Endothelial cell of umbilical vein (primary cell): ENCODE results near the gene MID1. TPM values are rescaled to one million over a fixed set of nuclear protein-coding genes. Genes with fewer than 3 reads are reported as not detected.

ENCODE experiments used
- BruUV-seq: library from RNA; stranded (reverse); fragments of 400-500 nt; replicated peaks from 2 replicates; lab custom pipeline; 2021; lab: Mats Ljungman, UMichigan
- CTCF ChIA-PET: fragments of 300-600, 350-600 bp; sonication (Branson Sonifier 250); formaldehyde crosslinking; loops from one replicate; lab custom pipeline; 2021; ENCODE audit warnings: antibody characterized with exemption, inconsistent platforms; lab: Charles Lee
- POLR2A ChIA-PET: fragments of 300-600, 350-600 bp; sonication (Branson Sonifier 250); formaldehyde crosslinking; loops from one replicate; lab custom pipeline; 2021; ENCODE audit warnings: antibody characterized with exemption, inconsistent platforms; lab: Charles Lee
- DNase-seq: peaks from one replicate; pipeline ENCODE4 v3.0.0-alpha.2; 2011; ENCODE audit warnings: low read depth, low spot score
- FAIRE-seq: peaks from 2 replicates; lab custom pipeline; 2011; peaks lifted over from hg19 to GRCh38; lab: Jason Lieb, UNC
- H2AFZ ChIP-seq: 2 replicates; pipeline ENCODE4 v1.6.0; 2012; ENCODE audit warnings: low read depth, low read length, control low read depth, inconsistent platforms
- H3K27ac ChIP-seq: 2 replicates; pipeline ENCODE4 v1.5.1; 2011; ENCODE audit warnings: low read depth, mild to moderate bottlenecking, control low read depth, low read length, moderate library complexity; ENCODE audit not compliant: insufficient read depth
- H3K27me3 ChIP-seq, 2 experiments: 2 replicates each; pipeline versions ENCODE4 v1.6.0 to v1.6.1; 2011; ENCODE audit warnings: low read length in 2 of 2, mixed read lengths in 1 of 2; ENCODE audit not compliant: control insufficient read depth in 2 of 2, insufficient read depth in 2 of 2
- H3K36me3 ChIP-seq, 2 experiments: 2 replicates in 1 of 2; 3 replicates in 1 of 2; pipeline ENCODE4 v1.5.1; 2011; ENCODE audit warnings: low read length in 2 of 2, mild to moderate bottlenecking in 1 of 2, moderate library complexity in 1 of 2; ENCODE audit not compliant: control insufficient read depth in 2 of 2, insufficient read depth in 2 of 2; ENCODE audit errors: extremely low read depth in 1 of 2
- H3K4me1 ChIP-seq: 3 replicates; pipeline ENCODE4 v1.5.1; 2011; ENCODE audit warnings: mild to moderate bottlenecking, low read length; ENCODE audit not compliant: control insufficient read depth, insufficient read depth; ENCODE audit errors: extremely low read depth
- H3K4me2 ChIP-seq: 2 replicates; pipeline ENCODE4 v1.6.1; 2011; ENCODE audit warnings: low read length, control low read depth, mixed read lengths; ENCODE audit not compliant: insufficient read depth
- H3K4me3 ChIP-seq, 3 experiments: fragments of 200-600 bp in 1 of 3; sonication (generic), shearing (Covaris generic) in 1 of 3; replicated peaks in 1 of 3; 2 replicates each; pipeline ENCODE4 v1.5.1; 2011 to 2016; ENCODE audit warnings: control low read depth in 3 of 3, low read length in 3 of 3, mild to moderate bottlenecking in 2 of 3, inconsistent platforms in 1 of 3, low read depth in 1 of 3, moderate library complexity in 1 of 3; ENCODE audit not compliant: insufficient read depth in 1 of 3
- H3K79me2 ChIP-seq: 2 replicates; pipeline ENCODE4 v1.6.0; 2012; ENCODE audit warnings: low read length, inconsistent platforms; ENCODE audit not compliant: control insufficient read depth, insufficient read depth
- H3K9ac ChIP-seq: replicated peaks from 2 replicates; pipeline ENCODE3; 2011; ENCODE audit warnings: low read length, control low read depth; ENCODE audit not compliant: insufficient read depth; ENCODE audit errors: extremely low read depth
- H3K9me1 ChIP-seq: replicated peaks from 3 replicates; pipeline ENCODE4 v1.6.0; 2011; ENCODE audit warnings: mild to moderate bottlenecking, low read length; ENCODE audit not compliant: control insufficient read depth, insufficient read depth; ENCODE audit errors: extremely low read depth
- H3K9me3 ChIP-seq: replicated peaks from 2 replicates; pipeline ENCODE4 v1.5.1; 2012; ENCODE audit warnings: low read length, inconsistent platforms; ENCODE audit not compliant: control insufficient read depth, insufficient read depth
- H4K20me1 ChIP-seq: replicated peaks from 2 replicates; pipeline ENCODE3; 2011; ENCODE audit warnings: mild to moderate bottlenecking, low read length; ENCODE audit not compliant: control insufficient read depth, insufficient read depth; ENCODE audit errors: extremely low read depth
- CTCF ChIP-seq, 2 donors: IDR thresholded peaks; 1 replicate in 1 of 2; 2 replicates in 1 of 2; pipeline ENCODE4 v1.5.1; 2011; ENCODE audit warnings: low read length in 2 of 2, mild to moderate bottlenecking in 2 of 2, moderate library complexity in 2 of 2, control low read depth in 1 of 2, inconsistent platforms in 1 of 2, low read depth in 1 of 2; ENCODE audit not compliant: insufficient read depth in 1 of 2; ENCODE audit errors: extremely low read depth in 1 of 2
- EZH2 ChIP-seq: IDR thresholded peaks from 2 replicates; pipeline ENCODE4 v1.6.1; 2012; ENCODE audit warnings: borderline replicate concordance, low read depth, mild to moderate bottlenecking, moderate library complexity, low read length, inconsistent platforms; ENCODE audit not compliant: severe bottlenecking
- FOS ChIP-seq: IDR thresholded peaks from 2 replicates; pipeline ENCODE4 v1.6.1; 2011; ENCODE audit warnings: mild to moderate bottlenecking, low read length, moderate library complexity, borderline replicate concordance; ENCODE audit not compliant: insufficient read depth
- GATA2 ChIP-seq: IDR thresholded peaks from 2 replicates; pipeline ENCODE4 v1.7.0; 2011; ENCODE audit warnings: low read depth, mild to moderate bottlenecking, moderate library complexity, mixed read lengths, low read length; ENCODE audit not compliant: insufficient read length, insufficient read depth
- JUN ChIP-seq: IDR thresholded peaks from 2 replicates; pipeline ENCODE4 v1.6.1; 2011; ENCODE audit warnings: borderline replicate concordance, low read depth; ENCODE audit not compliant: insufficient read length, insufficient read depth
- MYC ChIP-seq: IDR thresholded peaks from one replicate; pipeline ENCODE4 v1.6.1; 2011; ENCODE audit warnings: mild to moderate bottlenecking, low read depth, low read length
- POLR2A ChIP-seq: IDR thresholded peaks from 2 replicates; pipeline ENCODE4 v1.6.1; 2012; ENCODE audit warnings: low read depth, mild to moderate bottlenecking, control low read depth, low read length
- POLR2AphosphoS5 ChIP-seq: IDR thresholded peaks from 2 replicates; pipeline ENCODE4 v1.6.1; 2012; ENCODE audit warnings: low read depth, mild to moderate bottlenecking, control low read depth, low read length, moderate library complexity; ENCODE audit not compliant: insufficient read depth
- dilution Hi-C: fragments of 300-500 bp; cut with MboI; formaldehyde crosslinking; loops from one replicate; pipeline ENCODE4 v1.15.0; 2019; ENCODE audit warnings: low sequenced_read_pairs; ENCODE audit not compliant: extremely low pct_ligation_motif_present
- intact Hi-C: fragments of 100-400 bp; cut with micrococcal nuclease; formaldehyde crosslinking; loops from one replicate; pipeline ENCODE4 v1.10.0; 2022
- polyA plus RNA-seq, 4 experiments: library from polyadenylated mRNA; depleted of rRNA in 3 of 4; stranded (reverse) in 3 of 4; unstranded in 1 of 4; fragments of >200 nt; gene quantifications; 2 replicates each; pipeline versions ENCODE4 v1.2.1 to v1.2.3, GENCODE V29; 2011 to 2012; ENCODE audit warnings: missing spikeins in 1 of 4
- total RNA-seq: library from RNA; stranded (reverse); gene quantifications from 2 replicates; pipeline ENCODE4 v1.2.3, GENCODE V29; 2021
- TF ChIP-seq, protein P1 (sequence below): IDR thresholded peaks from 2 replicates; pipeline ENCODE4 v1.6.1; 2011; ENCODE audit not compliant: insufficient read depth, insufficient read length

The MID1 gene
- total and polyA plus RNA-seq, 2 donors (not counting 3 experiments of a cell fraction or from before 2014, with no cell fraction given): 21.3 to 29.8 TPM

- H3K27me3 ChIP-seq: no peaks in the 10 kb centered on the region
- DNase-seq (peak; percentile 84), FAIRE-seq (peak; percentile 61)
- H3K36me3 ChIP-seq: no peaks in the 10 kb centered on the region
- TF ChIP-seq EZH2 (no peak), MYC (no peak), FOS (peak; percentile 4), JUN (peak; percentile 32), POLR2A (no peak)
- TSS peak; percentile 75 for BruUV-seq
- peak overlapping the region; percentile 97 for H3K9ac ChIP-seq
- intact Hi-C loops (loop anchor here (1.0 to 5.0 kb wide), 3 partner anchors 39 to 96 kb away; no protein-coding TSS in a partner anchor), dilution Hi-C loops (no loop called here)
- peaks cover 2% of the 10 kb centered on the region for H3K79me2 ChIP-seq
- no peaks in the 10 kb centered on the region for H4K20me1 ChIP-seq
- H3K4me2 ChIP-seq: peak overlapping the region; percentile 90
- peaks cover 58% of the 10 kb centered on the region for H3K4me1 ChIP-seq
- H3K27ac ChIP-seq: peak overlapping the region; percentile 99
- peak overlapping the region in 1 of 3 experiments; percentile 59 for H3K4me3 ChIP-seq
- H3K9me1 ChIP-seq: no peaks in the 10 kb centered on the region
- no peak overlapping the region for H2AFZ ChIP-seq
- CTCF ChIA-PET: interaction anchor here (0.6 to 2.7 kb wide), 3 partner anchors 19 to 728 kb away, joined by 3 to 11 read pairs (median 8); no protein-coding TSS in a partner anchor
- POLR2A ChIA-PET: interaction anchor here (0.6 to 0.7 kb wide), 2 partner anchors 15 to 124 kb away, joined by 3 read pairs; no protein-coding TSS in a partner anchor
- H3K9me3 ChIP-seq: no peaks in the 10 kb centered on the region
Observed at GRCh38 chrX:10579112-10580011, 41.0 kb downstream of the MID1 start.

GRCh38 chrX:10578527-10578926 lies 41.9 kb downstream of the MID1 start:
- no peaks in the 10 kb centered on the region for H3K36me3 ChIP-seq
- CTCF ChIA-PET: interaction anchor here (2.7 kb wide), 1 partner anchor 20 kb away, joined by 11 read pairs; no protein-coding TSS in a partner anchor
- TF ChIP-seq JUN (no peak), POLR2AphosphoS5 (no peak), EZH2 (no peak), CTCF (IDR thresholded peaks at IDR 0.05; ENCODE audit: extremely low read depth in 1 of 2, insufficient read depth in 1 of 2, low read depth in 1 of 2, low read length in 2 of 2) (no peak), GATA2 (no peak), FOS (no peak), MYC (no peak), POLR2A (no peak)
- TF ChIP-seq, protein P1, sequence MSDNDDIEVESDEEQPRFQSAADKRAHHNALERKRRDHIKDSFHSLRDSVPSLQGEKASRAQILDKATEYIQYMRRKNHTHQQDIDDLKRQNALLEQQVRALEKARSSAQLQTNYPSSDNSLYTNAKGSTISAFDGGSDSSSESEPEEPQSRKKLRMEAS: no peak
- peak overlapping the region; percentile 90 for H3K4me2 ChIP-seq
- H3K27ac ChIP-seq: peak overlapping the region; percentile 99
- no peak for FAIRE-seq
- no peak for DNase-seq
- no TSS peak for BruUV-seq
- peaks cover 6% of the 10 kb centered on the region for H3K79me2 ChIP-seq
- H3K9me1 ChIP-seq: no peaks in the 10 kb centered on the region
- H3K4me1 ChIP-seq: peaks cover 60% of the 10 kb centered on the region
- no peak overlapping the region for H2AFZ ChIP-seq
- no peaks in the 10 kb centered on the region for H3K9me3 ChIP-seq
- no peak overlapping the region for H3K4me3 ChIP-seq
- POLR2A ChIA-PET: no interaction called here
- intact Hi-C loops: loop anchor here (2.0 to 5.0 kb wide), 2 partner anchors 40 to 81 kb away; no protein-coding TSS in a partner anchor
- H3K27me3 ChIP-seq: no peaks in the 10 kb centered on the region
- H3K9ac ChIP-seq: peak overlapping the region; percentile 97
- no peaks in the 10 kb centered on the region for H4K20me1 ChIP-seq
- dilution Hi-C loops: no loop called here
